Lung microvascular endothelial cell (primary cell): Measurements from ENCODE around the gene IL20RB. TPM values are rescaled to one million over a fixed set of nuclear protein-coding genes. Genes with fewer than 3 reads are reported as not detected.
"Not testable (repeated sequence)": the region's sequence is repeated elsewhere in the genome, so short reads cannot be mapped to it uniquely, and the experiment has no call there.

ENCODE experiments used
- DNase-seq, 2 donors: peaks; one replicate each; pipeline versions ENCODE4 v3.0.0 to v3.0.0-alpha.2; 2010; ENCODE audit warnings: low read depth in 2 of 2
- total RNA-seq: library from RNA; depleted of rRNA; stranded (reverse); fragments of >200 nt; gene quantifications from 2 replicates; pipeline ENCODE4 v1.2.1, GENCODE V29; 2014

Gene IL20RB
- total RNA-seq, 1 donor from 2014 or later: 0.79 TPM

- peak in 1 of 2 donors; percentile 26 for DNase-seq
These were observed 27.1 kb downstream of the IL20RB start for GRCh38 chr3:136984837-136985236.

- not testable (repeated sequence) for DNase-seq
These were observed 29.7 kb downstream of the IL20RB start for GRCh38 chr3:136987398-136987980.

- DNase-seq: no peak
These were observed 30.9 kb downstream of the IL20RB start for GRCh38 chr3:136988651-136989050.

GRCh38 chr3:136989781-136990524 lies 32.2 kb downstream of the IL20RB start:
- no peak for DNase-seq

GRCh38 chr3:136990826-136991225 lies 33.0 kb downstream of the IL20RB start:
- DNase-seq: no peak

- no peak for DNase-seq
These were observed 34.3 kb downstream of the IL20RB start for GRCh38 chr3:136992115-136992514.

GRCh38 chr3:136994772-136995516 lies 37.2 kb downstream of the IL20RB start:
- peak; percentile 86 to 94 for DNase-seq

GRCh38 chr3:136995652-136996051 lies 37.9 kb downstream of the IL20RB start:
- DNase-seq: peak in 1 of 2 donors; percentile 7

GRCh38 chr3:137000039-137000438 lies 42.3 kb downstream of the IL20RB start:
- no peak for DNase-seq

GRCh38 chr3:137007376-137007775 lies 49.6 kb downstream of the IL20RB start:
- not testable (repeated sequence) for DNase-seq

GRCh38 chr3:137008131-137008530 lies 50.3 kb downstream of the IL20RB start:
- DNase-seq: no peak

GRCh38 chr3:137008976-137009375 lies 51.2 kb downstream of the IL20RB start:
- no peak for DNase-seq

GRCh38 chr3:137010137-137010536 lies 52.4 kb downstream of the IL20RB start:
- no peak for DNase-seq

GRCh38 chr3:137011153-137011552 lies 53.4 kb downstream of the IL20RB start:
- no peak for DNase-seq

- peak in 1 of 2 donors; percentile 17 for DNase-seq
These were observed 54.3 kb downstream of the IL20RB start for GRCh38 chr3:137012097-137012501.

GRCh38 chr3:137013951-137014688 lies 56.3 kb downstream of the IL20RB start:
- peak; percentile 88 to 91 for DNase-seq

GRCh38 chr3:137017316-137017715 lies 59.5 kb downstream of the IL20RB start:
- not testable (repeated sequence) for DNase-seq

- peak in 1 of 2 donors; percentile 30 for DNase-seq
These were observed 62.5 kb downstream of the IL20RB start for GRCh38 chr3:137020315-137020714.

- DNase-seq: no peak
These were observed 63.1 kb downstream of the IL20RB start for GRCh38 chr3:137020888-137021287.

GRCh38 chr3:137024348-137024747 lies 66.6 kb downstream of the IL20RB start:
- no peak for DNase-seq

GRCh38 chr3:137026701-137027100 lies 68.9 kb downstream of the IL20RB start:
- DNase-seq: no peak
